ENCODE measurements around the gene MSH3.

The MSH3 gene

GRCh38 chr5:80654391-80655230 lies at the start of gene MSH3, which contains the start of gene DHFR:
Gene MSH3, plus strand, starts transcription at chr5:80654652. Its CDS starts 76 bp downstream, at chr5:80654728.
Gene DHFR, minus strand, starts transcription at chr5:80654983. Its CDS starts 494 bp downstream, at chr5:80654489.
- in situ Hi-C loops (cut with MboI; ENCODE audit: low pct_unique_long_range_greater_than_20kb, low sequenced_read_pairs) = no loop called here
- DNase-seq = peak; percentile 95

GRCh38 chr5:80607343-80607742 lies 47.1 kb upstream of the MSH3 start:
- in situ Hi-C loops (cut with MboI; ENCODE audit: low pct_unique_long_range_greater_than_20kb, low sequenced_read_pairs) = no loop called here
- DNase-seq = no peak

GRCh38 chr5:80607832-80608231 lies 46.6 kb upstream of the MSH3 start:
- in situ Hi-C loops (cut with MboI; ENCODE audit: low pct_unique_long_range_greater_than_20kb, low sequenced_read_pairs) = no loop called here

GRCh38 chr5:80608731-80609130 lies 45.7 kb upstream of the MSH3 start:
- peak; percentile 51 for DNase-seq
- in situ Hi-C loops (cut with MboI; ENCODE audit: low pct_unique_long_range_greater_than_20kb, low sequenced_read_pairs) = no loop called here

More at GRCh38 chr5:80607832-80608231, 46.6 kb upstream of the MSH3 start:
- DNase-seq = no peak

DNA sequence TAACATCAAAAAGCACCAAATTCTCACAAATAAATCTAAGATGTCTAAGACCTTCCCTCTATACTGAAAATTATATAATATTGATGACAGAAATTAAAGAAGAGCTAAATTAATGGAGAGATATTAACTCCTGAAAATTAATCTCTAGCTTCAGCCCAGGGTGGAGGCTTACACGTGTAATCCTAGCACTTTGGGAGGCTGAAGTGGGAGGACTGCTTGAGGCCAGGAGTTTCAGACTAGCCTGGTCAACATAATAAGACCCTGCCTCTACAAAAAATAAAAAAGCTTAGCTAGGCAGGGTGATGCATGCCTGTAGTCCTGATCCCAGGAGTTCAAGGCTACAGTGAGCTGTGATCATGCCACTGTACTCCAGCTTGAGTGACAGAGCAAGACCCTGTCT lies 44.8 kb upstream of the MSH3 start:
- no peak for DNase-seq
- in situ Hi-C loops (cut with MboI; ENCODE audit: low pct_unique_long_range_greater_than_20kb, low sequenced_read_pairs) = no loop called here

- no peak for DNase-seq
- in situ Hi-C loops (cut with MboI; ENCODE audit: low pct_unique_long_range_greater_than_20kb, low sequenced_read_pairs) = no loop called here
Observed at GRCh38 chr5:80615266-80615914, 39.1 kb upstream of the MSH3 start.

DNA sequence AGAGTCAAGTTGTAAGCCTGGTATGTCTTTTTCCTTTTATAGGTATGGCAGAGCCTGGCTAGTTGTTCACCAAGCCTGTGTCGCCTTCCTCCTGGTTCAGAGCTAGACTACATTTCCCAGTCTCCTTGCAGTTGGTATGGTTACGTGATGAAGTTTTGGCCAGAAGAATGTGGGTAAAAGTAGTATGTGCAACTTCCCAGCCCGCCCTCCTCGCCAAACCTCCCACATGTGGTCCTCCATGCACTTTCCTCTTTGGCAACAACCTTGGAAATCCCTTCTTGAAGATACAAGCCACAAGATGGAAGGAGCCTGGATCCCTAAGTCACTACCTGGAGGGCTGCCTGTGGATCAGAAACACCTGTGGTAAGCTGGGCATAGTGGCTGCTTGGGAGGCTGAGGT lies 36.0 kb upstream of the MSH3 start:
- in situ Hi-C loops (cut with MboI; ENCODE audit: low pct_unique_long_range_greater_than_20kb, low sequenced_read_pairs) = no loop called here
- no peak for DNase-seq

GRCh38 chr5:80619086-80619485 lies 35.4 kb upstream of the MSH3 start:
- DNase-seq = peak; percentile 31
- in situ Hi-C loops (cut with MboI; ENCODE audit: low pct_unique_long_range_greater_than_20kb, low sequenced_read_pairs) = no loop called here

- in situ Hi-C loops (cut with MboI; ENCODE audit: low pct_unique_long_range_greater_than_20kb, low sequenced_read_pairs) = no loop called here
- no peak for DNase-seq
Observed at GRCh38 chr5:80620211-80620610, 34.2 kb upstream of the MSH3 start.

- in situ Hi-C loops (cut with MboI; ENCODE audit: low pct_unique_long_range_greater_than_20kb, low sequenced_read_pairs) = no loop called here
- no peak for DNase-seq
Observed at GRCh38 chr5:80622756-80623155, 31.7 kb upstream of the MSH3 start.

GRCh38 chr5:80623999-80624398 lies 30.5 kb upstream of the MSH3 start:
- DNase-seq = no peak
- in situ Hi-C loops (cut with MboI; ENCODE audit: low pct_unique_long_range_greater_than_20kb, low sequenced_read_pairs) = no loop called here

DNA sequence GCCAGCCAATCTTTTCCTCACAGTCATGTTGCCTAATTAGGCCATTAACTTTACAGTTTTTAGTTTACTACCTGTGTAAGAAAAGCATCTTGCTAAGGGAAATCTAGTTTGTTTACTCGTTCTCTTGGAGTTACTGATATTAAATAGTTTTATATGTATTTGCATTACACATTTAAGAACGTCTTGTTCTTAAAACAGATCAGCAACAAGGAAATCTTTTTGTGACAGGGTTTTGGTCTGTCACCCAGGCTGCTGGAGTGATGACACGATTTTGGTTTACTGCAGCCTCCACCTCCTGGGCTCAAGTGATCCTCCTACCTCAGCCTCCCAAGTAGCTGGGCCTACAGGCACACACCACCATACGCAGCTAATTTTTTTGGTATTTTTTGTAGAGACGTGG lies 29.2 kb upstream of the MSH3 start:
- DNase-seq = no peak
- in situ Hi-C loops (cut with MboI; ENCODE audit: low pct_unique_long_range_greater_than_20kb, low sequenced_read_pairs) = no loop called here

DNA sequence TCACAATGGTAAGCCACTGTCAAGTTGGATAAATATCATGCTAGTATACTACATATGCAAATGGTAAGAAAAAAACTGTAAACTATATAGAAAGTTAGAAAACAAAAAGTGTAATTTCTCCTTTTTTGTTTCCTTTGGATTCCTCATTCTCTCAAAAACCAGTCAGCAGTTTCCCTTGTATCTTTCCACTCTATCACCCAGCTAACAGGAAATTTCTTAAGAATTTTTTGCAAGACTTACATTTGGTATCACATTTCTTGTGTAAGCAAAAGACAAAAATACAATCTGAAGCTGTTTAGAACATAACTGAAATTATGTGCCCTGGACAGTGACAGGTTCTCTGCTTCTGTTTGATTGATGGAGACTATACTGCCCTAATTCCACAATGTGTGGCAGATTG lies 25.2 kb upstream of the MSH3 start:
- in situ Hi-C loops (cut with MboI; ENCODE audit: low pct_unique_long_range_greater_than_20kb, low sequenced_read_pairs) = no loop called here

GRCh38 chr5:80631278-80632259 lies 22.9 kb upstream of the MSH3 start:
- DNase-seq = no peak
- in situ Hi-C loops (cut with MboI; ENCODE audit: low pct_unique_long_range_greater_than_20kb, low sequenced_read_pairs) = no loop called here

More for the DNA sequence above, 25.2 kb upstream of the MSH3 start:
- no peak for DNase-seq

DNA sequence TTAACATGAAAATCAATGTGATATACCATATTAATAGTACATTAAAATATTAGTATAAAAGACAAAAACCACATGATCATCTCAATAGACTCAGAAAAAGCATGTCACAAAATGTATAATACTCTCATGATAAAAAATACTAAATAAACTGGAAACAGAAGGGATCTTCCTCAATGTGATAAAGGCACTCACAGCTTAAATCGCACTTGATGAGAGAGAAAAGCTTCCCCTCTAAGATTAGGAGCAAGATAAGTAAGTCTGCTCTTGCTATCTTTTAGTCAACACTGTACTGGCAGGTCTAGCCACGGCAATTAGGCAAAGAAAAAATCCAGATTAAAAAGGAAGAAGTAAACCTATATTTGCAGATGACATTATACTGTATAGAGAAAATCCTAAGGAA lies 21.8 kb upstream of the MSH3 start:
- in situ Hi-C loops (cut with MboI; ENCODE audit: low pct_unique_long_range_greater_than_20kb, low sequenced_read_pairs) = no loop called here
- DNase-seq = no peak

- DNase-seq = no peak
- in situ Hi-C loops (cut with MboI; ENCODE audit: low pct_unique_long_range_greater_than_20kb, low sequenced_read_pairs) = no loop called here
Observed at GRCh38 chr5:80634193-80634592, 20.3 kb upstream of the MSH3 start.

GRCh38 chr5:80641353-80641752 lies 13.1 kb upstream of the MSH3 start:
- DNase-seq = no peak
- in situ Hi-C loops (cut with MboI; ENCODE audit: low pct_unique_long_range_greater_than_20kb, low sequenced_read_pairs) = no loop called here

GRCh38 chr5:80644900-80645299 lies 9.6 kb upstream of the MSH3 start:
- DNase-seq = no peak
- in situ Hi-C loops (cut with MboI; ENCODE audit: low pct_unique_long_range_greater_than_20kb, low sequenced_read_pairs) = no loop called here

DNA sequence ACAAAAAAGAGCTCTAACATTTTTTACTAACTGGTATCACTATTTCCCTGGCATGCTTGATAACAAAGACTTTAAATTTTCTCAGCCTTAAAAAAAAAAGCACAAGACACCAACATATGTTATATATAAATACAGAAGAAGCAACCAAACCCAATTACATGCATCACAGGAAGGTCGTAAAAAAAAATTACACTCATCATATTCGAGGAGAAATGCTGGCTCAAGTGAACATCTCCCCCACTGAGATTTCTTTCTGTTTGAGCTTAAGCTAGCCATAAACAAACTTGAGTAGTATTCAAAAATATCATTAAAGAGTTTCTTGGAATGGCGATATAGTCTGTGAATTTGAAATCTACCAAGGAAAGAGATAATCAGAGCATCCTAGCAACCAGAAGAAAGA lies 7.5 kb upstream of the MSH3 start:
- in situ Hi-C loops (cut with MboI; ENCODE audit: low pct_unique_long_range_greater_than_20kb, low sequenced_read_pairs) = no loop called here
- no peak for DNase-seq

All from KBM-7 (cell line).